ENCODE measurements around the gene FAF1. TPM values are rescaled to one million over a fixed set of nuclear protein-coding genes. Genes with fewer than 3 reads are reported as not detected.
"Not testable (repeated sequence)": the region's sequence is repeated elsewhere in the genome, so short reads cannot be mapped to it uniquely, and the experiment has no call there.

The FAF1 gene
- 10 to 100 TPM; 23.8 to 64.6 (median 43.9) TPM for total RNA-seq

- Histone ChIP-seq H3K4me3 (peak within 1 kb of the TSS; percentile 66 to 85 (median 74)), H3K27ac (peak within 1 kb of the TSS; percentile 91 to 95 (median 92)), H3K9me3 (no peaks in the 10 kb centered on the region), H3K36me3 (peaks cover 0 to 8% (median 0%) of the 10 kb centered on the region in 3 donors), H3K27me3 (no peaks in the 10 kb centered on the region), H3K4me1 (peaks cover 0 to 33% (median 13%) of the 10 kb centered on the region in 3 donors)
- DNase-seq, result peak; percentile 88
- 0 to 1% methylated on average over 11 to 12 of the region's 80 CpGs for WGBS, 2 donors
- TF ChIP-seq CTCF (IDR thresholded peaks at IDR 0.05), result peak; percentile 21 to 66 (median 61)
- peak in 3 of 4 donors; percentile 13 to 85 (median 84) for TF ChIP-seq POLR2A (IDR thresholded peaks at IDR 0.05)
- intact Hi-C loops (cut with DNase I), result no loop called here
Observed at GRCh38 chr1:50959913-50960844, at the start of gene FAF1. Gene FAF1 (minus strand): TSS chr1:50960267. CDS start chr1:50959811, 456 bp downstream.

- DNase-seq, result no peak
- Histone ChIP-seq H3K4me3 (no peak overlapping the region), H3K9me3 (no peaks in the 10 kb centered on the region), H3K27me3 (no peaks in the 10 kb centered on the region), H3K36me3 (no peaks in the 10 kb centered on the region), H3K27ac (no peak overlapping the region), H3K4me1 (no peaks in the 10 kb centered on the region)
- WGBS, 2 donors, result 65 to 75% methylated on average over 3 of the region's 3 CpGs
- intact Hi-C loops (cut with DNase I), result no loop called here
- TF ChIP-seq CTCF (IDR thresholded peaks at IDR 0.05) (no peak), POLR2A (IDR thresholded peaks at IDR 0.05) (no peak)
Observed at GRCh38 chr1:51009381-51009780, 49.3 kb upstream of the FAF1 start.

- H3K4me3 ChIP-seq; DNase-seq; H3K9me3 ChIP-seq; H3K4me1 ChIP-seq; H3K27me3 ChIP-seq; intact Hi-C loops (cut with DNase I); H3K27ac ChIP-seq; H3K36me3 ChIP-seq: not testable (repeated sequence)
- 77 to 100% methylated on average over 1 to 4 of the region's 4 CpGs for WGBS, 2 donors
Observed at GRCh38 chr1:51005549-51005948, 45.5 kb upstream of the FAF1 start.

GRCh38 chr1:51002516-51002915, 42.4 kb upstream of the FAF1 start:
- no peaks in the 10 kb centered on the region for H3K9me3 ChIP-seq
- intact Hi-C loops (cut with DNase I), result no loop called here
- no peak overlapping the region for H3K27ac ChIP-seq
- 90 to 92% methylated on average over 6 of the region's 6 CpGs for WGBS, 2 donors
- TF ChIP-seq CTCF (IDR thresholded peaks at IDR 0.05) (no peak), POLR2A (IDR thresholded peaks at IDR 0.05) (no peak)
- no peak for DNase-seq
- H3K4me1 ChIP-seq, result no peaks in the 10 kb centered on the region
- H3K36me3 ChIP-seq, result no peaks in the 10 kb centered on the region
- H3K27me3 ChIP-seq, result no peaks in the 10 kb centered on the region
- H3K4me3 ChIP-seq, result no peak overlapping the region

- Histone ChIP-seq H3K9me3 (no peaks in the 10 kb centered on the region), H3K4me1 (no peaks in the 10 kb centered on the region), H3K27me3 (no peaks in the 10 kb centered on the region), H3K27ac (no peak overlapping the region), H3K4me3 (no peak overlapping the region), H3K36me3 (no peaks in the 10 kb centered on the region)
- 50 to 64% methylated on average over 2 of the region's 2 CpGs for WGBS, 2 donors
- no peak for DNase-seq
- TF ChIP-seq POLR2A (IDR thresholded peaks at IDR 0.05) (no peak), CTCF (IDR thresholded peaks at IDR 0.05) (no peak)
- intact Hi-C loops (cut with DNase I), result no loop called here
Observed at GRCh38 chr1:51000651-51001050, 40.6 kb upstream of the FAF1 start.

Data from esophagus squamous epithelium (tissue), 5 donors.